Activated CD8-positive, alpha-beta T cell treated with anti-CD3 and anti-CD28 coated beads for 36 hours (primary cell): ENCODE measurements around the gene PCDHA6. TPM values are rescaled to one million over a fixed set of nuclear protein-coding genes. Genes with fewer than 3 reads are reported as not detected.
"Not testable (repeated sequence)": the region's sequence is repeated elsewhere in the genome, so short reads cannot be mapped to it uniquely, and the experiment has no call there.

ENCODE experiments used
- ATAC-seq: fragments of 200-7000 bp; cut with Tn5 transposase; one replicate; pipeline ENCODE4 v1.10.0; 2021; ENCODE audit warnings: mild to moderate bottlenecking, moderate library complexity
- CTCF ChIA-PET: fragments of 350-600 bp; sonication (Branson Sonifier 250); formaldehyde crosslinking; loops from one replicate; lab custom pipeline; 2021; ENCODE audit warnings: antibody characterized with exemption; lab: Charles Lee
- POLR2A ChIA-PET: fragments of 350-600 bp; sonication (Branson Sonifier 250); formaldehyde crosslinking; loops from one replicate; lab custom pipeline; 2021; ENCODE audit warnings: antibody characterized with exemption; lab: Charles Lee
- DNase-seq: peaks from one replicate; pipeline ENCODE4 v3.0.0-alpha.2; 2020
- H3K27ac Mint-ChIP-seq: one replicate; pipeline ENCODE4 v1.8.0; 2021; ENCODE audit warnings: mild to moderate bottlenecking, mixed read lengths
- H3K27me3 Mint-ChIP-seq: one replicate; pipeline ENCODE4 v1.8.0; 2021; ENCODE audit warnings: mixed read lengths
- H3K36me3 Mint-ChIP-seq: one replicate; pipeline ENCODE4 v1.8.0; 2021; ENCODE audit warnings: low read depth, mixed read lengths
- H3K4me1 Mint-ChIP-seq: one replicate; pipeline ENCODE4 v1.8.0; 2021; ENCODE audit warnings: low read depth, mixed read lengths
- H3K4me3 Mint-ChIP-seq: one replicate; pipeline ENCODE4 v1.8.0; 2021; ENCODE audit warnings: mild to moderate bottlenecking, moderate library complexity, mixed read lengths
- H3K9me3 Mint-ChIP-seq: one replicate; pipeline ENCODE4 v1.8.0; 2021; ENCODE audit warnings: mixed read lengths
- CTCF ChIP-seq: fragments of 200-600 bp; IDR thresholded peaks from one replicate; pipeline ENCODE4 v1.8.0; 2022; ENCODE audit warnings: antibody characterized with exemption, mild to moderate bottlenecking
- intact Hi-C: fragments of 100-400 bp; cut with micrococcal nuclease; formaldehyde crosslinking; loops from one replicate; pipeline ENCODE4 v1.10.0; 2022
- total RNA-seq, 2 experiments: library from RNA; stranded (reverse); gene quantifications; one replicate each; pipeline ENCODE4 v1.2.3, GENCODE V29; 2021

PCDHA6 gene
- not detected for total RNA-seq

GRCh38 chr5:140827704-140828361, at the start of gene PCDHA6:
Gene PCDHA6 (plus strand): TSS chr5:140827960. CDS start chr5:140828092, 132 bp downstream.
- H3K36me3 Mint-ChIP-seq, result peaks cover 7% of the 10 kb centered on the region
- H3K27ac Mint-ChIP-seq, result no peak within 1 kb of the TSS
- ChIA-PET CTCF (interaction anchor here (2.4 kb wide), 1 partner anchor 14 kb away, joined by 7 read pairs; no protein-coding TSS in a partner anchor), POLR2A (no interaction called here)
- H3K4me1 Mint-ChIP-seq, result no peaks in the 10 kb centered on the region
- TF ChIP-seq CTCF, result no peak
- intact Hi-C loops, result no loop called here
- ATAC-seq, result no peak
- H3K27me3 Mint-ChIP-seq, result peaks cover 29% of the 10 kb centered on the region
- DNase-seq, result no peak
- no peak within 1 kb of the TSS for H3K4me3 Mint-ChIP-seq
- peaks cover 20% of the 10 kb centered on the region for H3K9me3 Mint-ChIP-seq

GRCh38 chr5:140780512-140780911, 47.2 kb upstream of the PCDHA6 start:
- peaks cover 43% of the 10 kb centered on the region for H3K9me3 Mint-ChIP-seq
- ChIA-PET POLR2A (no interaction called here), CTCF (no interaction called here)
- no peak for TF ChIP-seq CTCF
- H3K27ac Mint-ChIP-seq, result no peak overlapping the region
- ATAC-seq (no peak), DNase-seq (no peak)
- peaks cover 5% of the 10 kb centered on the region for H3K27me3 Mint-ChIP-seq
- H3K4me1 Mint-ChIP-seq, result no peaks in the 10 kb centered on the region
- peaks cover 15% of the 10 kb centered on the region for H3K36me3 Mint-ChIP-seq
- H3K4me3 Mint-ChIP-seq, result no peak overlapping the region
- intact Hi-C loops, result no loop called here

GRCh38 chr5:140785905-140786686, 41.7 kb upstream of the PCDHA6 start, which contains the start of gene PCDHA1:
Gene PCDHA1 (plus strand): TSS chr5:140786140.
- no peak within 1 kb of the TSS for H3K4me3 Mint-ChIP-seq
- intact Hi-C loops, result no loop called here
- ChIA-PET POLR2A (no interaction called here), CTCF (interaction anchor here (0.7 to 1.6 kb wide), 8 partner anchors 9 to 177 kb away, joined by 3 to 5 read pairs (median 3); partner anchors contain the start of gene PCDHA4)
- DNase-seq (no peak), ATAC-seq (no peak)
- no peak for TF ChIP-seq CTCF
- no peak within 1 kb of the TSS for H3K27ac Mint-ChIP-seq
- peaks cover 19% of the 10 kb centered on the region for H3K27me3 Mint-ChIP-seq
- peaks cover 17% of the 10 kb centered on the region for H3K36me3 Mint-ChIP-seq
- no peaks in the 10 kb centered on the region for H3K4me1 Mint-ChIP-seq
- peaks cover 35% of the 10 kb centered on the region for H3K9me3 Mint-ChIP-seq

GRCh38 chr5:140787422-140787821, 40.3 kb upstream of the PCDHA6 start:
- POLR2A ChIA-PET, H3K27ac Mint-ChIP-seq, intact Hi-C loops, H3K4me3 Mint-ChIP-seq, H3K4me1 Mint-ChIP-seq, DNase-seq, ATAC-seq: not testable (repeated sequence)
- Mint-ChIP-seq H3K27me3 (peaks cover 21% of the 10 kb centered on the region), H3K9me3 (peaks cover 28% of the 10 kb centered on the region), H3K36me3 (peaks cover 14% of the 10 kb centered on the region)
- CTCF ChIA-PET, result interaction anchor here (1.6 kb wide), 1 partner anchor 8 kb away, joined by 5 read pairs; no protein-coding TSS in a partner anchor

GRCh38 chr5:140787849-140788504, 39.8 kb upstream of the PCDHA6 start:
- peaks cover 14% of the 10 kb centered on the region for H3K36me3 Mint-ChIP-seq
- H3K27ac Mint-ChIP-seq, DNase-seq, H3K4me3 Mint-ChIP-seq, intact Hi-C loops, H3K4me1 Mint-ChIP-seq, ATAC-seq, CTCF ChIA-PET, POLR2A ChIA-PET: not testable (repeated sequence)
- peaks cover 24% of the 10 kb centered on the region for H3K27me3 Mint-ChIP-seq
- peaks cover 25% of the 10 kb centered on the region for H3K9me3 Mint-ChIP-seq
